HepG2 (cell line): ENCODE results near the gene PKP4. TPM values are rescaled to one million over a fixed set of nuclear protein-coding genes. Genes with fewer than 3 reads are reported as not detected.
A peak's percentile ranks its signal among the peaks of the same experiment; 100 is the strongest.

Experiments used
- AGO2 ChIP-seq: fragments of 200-400 bp; formaldehyde crosslinking; optimal IDR thresholded peaks from 2 replicates; pipeline ENCODE3; 2017; ENCODE audit warnings: mild to moderate bottlenecking, low read depth, low read length, moderate library complexity
- ATF7-NPFF ChIP-seq: sonication (generic); formaldehyde crosslinking; IDR thresholded peaks from 2 replicates; pipeline ENCODE4 v1.8.1; 2023; ENCODE audit warnings: mild to moderate bottlenecking, low read depth, missing genetic modification reagents, moderate library complexity
- EHMT2 ChIP-seq: fragments of 200-600 bp; sonication (generic); IDR thresholded peaks from 2 replicates; pipeline ENCODE4 v1.7.0; 2017; ENCODE audit warnings: antibody characterized with exemption, low read depth, low read length, borderline replicate concordance
- ELF1 ChIP-seq: sonication (generic); formaldehyde crosslinking; IDR thresholded peaks from 2 replicates; pipeline ENCODE4 v1.4.0; 2020; ENCODE audit warnings: missing genetic modification reagents
- HBP1 ChIP-seq: IDR thresholded peaks from 2 replicates; pipeline ENCODE4 v1.6.1; 2016; ENCODE audit warnings: low read depth, control low read depth
- HDAC6 ChIP-seq: fragments of 200-600 bp; sonication (generic); IDR thresholded peaks from 2 replicates; pipeline ENCODE4 v1.7.0; 2017; ENCODE audit warnings: mild to moderate bottlenecking, antibody characterized with exemption, low read length, low read depth
- HNF4G ChIP-seq, 2 experiments: sonication (generic) in 1 of 2; formaldehyde crosslinking in 1 of 2; IDR thresholded peaks; 2 replicates each; pipeline versions ENCODE4 v1.4.0 to v1.6.1; 2011 to 2020; ENCODE audit warnings: borderline replicate concordance in 2 of 2, low read depth in 2 of 2, mild to moderate bottlenecking in 2 of 2, low read length in 1 of 2, missing genetic modification reagents in 1 of 2, moderate library complexity in 1 of 2
- KDM4B ChIP-seq: sonication (generic); formaldehyde crosslinking; IDR thresholded peaks from 2 replicates; pipeline ENCODE4 v1.4.0; 2020; ENCODE audit warnings: missing genetic modification reagents
- KLF6 ChIP-seq: IDR thresholded peaks from 2 replicates; pipeline ENCODE4 v1.8.0; 2016; ENCODE audit warnings: missing biosample characterization, missing genetic modification reagents
- MED8 ChIP-seq: sonication (generic); formaldehyde crosslinking; IDR thresholded peaks from 2 replicates; pipeline ENCODE4 v1.8.1; 2023; ENCODE audit warnings: mild to moderate bottlenecking, missing genetic modification reagents; ENCODE audit not compliant: insufficient replicate concordance
- NCOA1 ChIP-seq: sonication (generic); formaldehyde crosslinking; IDR thresholded peaks from 2 replicates; pipeline ENCODE4 v1.9.0; 2021; ENCODE audit warnings: missing genetic modification reagents
- NFE2 ChIP-seq: sonication (generic); formaldehyde crosslinking; IDR thresholded peaks from 2 replicates; pipeline ENCODE4 v1.4.0; 2020; ENCODE audit warnings: missing genetic modification reagents
- NONO ChIP-seq, 2 experiments: fragments of 450-650 bp in 1 of 2; sonication (generic) in 1 of 2; formaldehyde crosslinking in 1 of 2; IDR thresholded peaks in 1 of 2; conservative IDR thresholded peaks in 1 of 2; 2 replicates each; pipeline versions ENCODE4 v1.6.1 to v1.8.0; 2017 to 2022; ENCODE audit warnings: mild to moderate bottlenecking in 1 of 2, missing genetic modification reagents in 1 of 2, moderate library complexity in 1 of 2
- PAWR ChIP-seq: sonication (generic); formaldehyde crosslinking; IDR thresholded peaks from 2 replicates; pipeline ENCODE4 v1.4.0; 2020; ENCODE audit warnings: missing genetic modification reagents, mild to moderate bottlenecking, borderline replicate concordance
- PHF8 ChIP-seq: sonication (generic); formaldehyde crosslinking; IDR thresholded peaks from 2 replicates; pipeline ENCODE4 v1.5.0; 2020; ENCODE audit warnings: missing genetic modification reagents
- PRPF4 ChIP-seq: fragments of 200-400 bp; formaldehyde crosslinking; IDR thresholded peaks from 2 replicates; pipeline ENCODE4 v1.6.1; 2016; ENCODE audit warnings: low read length, low read depth; ENCODE audit not compliant: poor library complexity, severe bottlenecking
- RCOR2 ChIP-seq: IDR thresholded peaks from 2 replicates; pipeline ENCODE4 v1.6.1; 2016; ENCODE audit warnings: missing biosample characterization, missing genetic modification reagents
- RFX1 ChIP-seq: fragments of 450-650 bp; IDR thresholded peaks from 2 replicates; pipeline ENCODE4 v1.6.1; 2017
- ZBTB7B ChIP-seq: sonication (generic); formaldehyde crosslinking; IDR thresholded peaks from 2 replicates; pipeline ENCODE4 v1.4.0; 2020; ENCODE audit warnings: missing genetic modification reagents
- ZNF138 ChIP-seq: sonication (generic); formaldehyde crosslinking; IDR thresholded peaks from 2 replicates; pipeline ENCODE4 v1.5.0; 2020; ENCODE audit warnings: mild to moderate bottlenecking, low read depth, missing genetic modification reagents
- ZNF251 ChIP-seq: sonication (generic); formaldehyde crosslinking; IDR thresholded peaks from 2 replicates; pipeline ENCODE4 v1.9.0; 2021; ENCODE audit warnings: mild to moderate bottlenecking, missing genetic modification reagents
- ZNF276 ChIP-seq: sonication (generic); formaldehyde crosslinking; IDR thresholded peaks from 2 replicates; pipeline ENCODE4 v1.4.0; 2020; ENCODE audit warnings: mild to moderate bottlenecking, low read depth, missing genetic modification reagents
- ZNF382 ChIP-seq: sonication (generic); formaldehyde crosslinking; IDR thresholded peaks from 2 replicates; pipeline ENCODE4 v1.5.0; 2020; ENCODE audit warnings: missing genetic modification reagents, mild to moderate bottlenecking, borderline replicate concordance
- ZNF451 ChIP-seq: sonication (generic); formaldehyde crosslinking; IDR thresholded peaks from 2 replicates; pipeline ENCODE4 v1.5.0; 2020; ENCODE audit warnings: mild to moderate bottlenecking, missing genetic modification reagents
- ZNF460 ChIP-seq: sonication (generic); formaldehyde crosslinking; IDR thresholded peaks from 2 replicates; pipeline ENCODE4 v1.5.1; 2020; ENCODE audit warnings: missing genetic modification reagents, mild to moderate bottlenecking, borderline replicate concordance
- ZNF577 ChIP-seq: sonication (generic); formaldehyde crosslinking; IDR thresholded peaks from 2 replicates; pipeline ENCODE4 v1.4.0; 2020; ENCODE audit warnings: mild to moderate bottlenecking, low read depth, missing genetic modification reagents, borderline replicate concordance
- ZNF777 ChIP-seq: sonication (generic); formaldehyde crosslinking; IDR thresholded peaks from 2 replicates; pipeline ENCODE4 v1.4.0; 2020; ENCODE audit warnings: missing genetic modification reagents
- ZSCAN9 ChIP-seq: IDR thresholded peaks from 2 replicates; pipeline ENCODE4 v1.6.1; 2016; ENCODE audit warnings: borderline replicate concordance
- polyA plus RNA-seq, 8 experiments: library from polyadenylated mRNA; depleted of rRNA in 3 of 8; stranded (reverse) in 7 of 8; unstranded in 1 of 8; fragments of >200 nt; fragmentation: Illumina TruSeq in 4 of 8; extraction: Trizol in 4 of 8; gene quantifications; 2 replicates each; pipeline versions ENCODE4 v1.2.1 to v1.2.3, GENCODE V29; 2011 to 2016; ENCODE audit warnings: low read depth in 4 of 8, missing spikeins in 1 of 8, mixed read lengths in 1 of 8; ENCODE audit not compliant: insufficient read depth in 1 of 8
- total RNA-seq, 5 experiments: library from RNA; depleted of rRNA; stranded (reverse); fragments of >200 nt; fragmentation: Illumina TruSeq; extraction: Trizol; gene quantifications; 2 replicates each; pipeline ENCODE4 v1.2.3, GENCODE V29; 2016; ENCODE audit warnings: low read depth in 1 of 5

The PKP4 gene
- total and polyA plus RNA-seq, 2 of the 13 experiments (the other 11 are each of a cell fraction or from before 2014, with no cell fraction given): 80.9 to 90.5 TPM

- TF ChIP-seq PAWR (CRISPR knock-in tag) (no peak), ZNF460 (peak; percentile 74; the same call in 1 of the 2 replicates), ZSCAN9 (CRISPR knock-in tag) (peak; percentile 98), HBP1 (CRISPR knock-in tag) (peak; percentile 95), ZNF577 (CRISPR knock-in tag) (peak; percentile 94), NONO (IDR thresholded peaks at IDR 0.05) (no peak), NONO (CRISPR knock-in tag; conservative IDR thresholded peaks at IDR 0.05) (peak; percentile 99), ZNF276 (CRISPR knock-in tag) (peak; percentile 95), KLF6 (CRISPR knock-in tag) (no peak; the same call in none of the 2 replicates), ZNF382 (CRISPR knock-in tag) (no peak), ZBTB7B (peak; percentile 98), EHMT2 (peak; percentile 14; the same call in 1 of the 2 replicates), AGO2 (peak; percentile 99), ELF1 (CRISPR knock-in tag) (no peak; the same call in 1 of the 2 replicates), RCOR2 (CRISPR knock-in tag) (peak; percentile 91), HDAC6 (no peak), HNF4G (IDR thresholded peaks at IDR 0.05; ENCODE audit: borderline replicate concordance, low read depth, low read length) (peak; percentile 100), HNF4G (CRISPR knock-in tag; IDR thresholded peaks at IDR 0.05; ENCODE audit: borderline replicate concordance, low read depth) (peak; percentile 100), NFE2 (no peak), ZNF451 (peak; percentile 99), MED8 (CRISPR knock-in tag) (peak; percentile 84), KDM4B (CRISPR knock-in tag) (peak; percentile 98; the same call in 1 of the 2 replicates), RFX1 (no peak), ZNF251 (CRISPR knock-in tag) (no peak), PRPF4 (no peak), ZNF138 (CRISPR knock-in tag) (peak; percentile 86), ZNF777 (CRISPR knock-in tag) (peak; percentile 61; the same call in 1 of the 2 replicates), NCOA1 (CRISPR knock-in tag) (peak; percentile 99), PHF8 (CRISPR knock-in tag) (peak; percentile 92), ATF7-NPFF (CRISPR knock-in tag) (peak; percentile 98)
Observed at GRCh38 chr2:158457826-158458616, 1.3 kb downstream of the PKP4 start (continued).
